NB4 (cell line): ENCODE results near the gene FMNL2.

ENCODE experiments used
- CTCF ChIP-seq: IDR thresholded peaks from one replicate; pipeline ENCODE4 v1.5.1; 2012; ENCODE audit warnings: low read depth, low read length
- MAX ChIP-seq: IDR thresholded peaks from 2 replicates; pipeline ENCODE4 v1.6.1; 2011; ENCODE audit warnings: low read depth, low read length
- MYC ChIP-seq: IDR thresholded peaks from 2 replicates; pipeline ENCODE4 v1.6.1; 2011; ENCODE audit warnings: low read depth, low read length
- POLR2A ChIP-seq: IDR thresholded peaks from 2 replicates; pipeline ENCODE4 v1.6.1; 2011; ENCODE audit warnings: mild to moderate bottlenecking; ENCODE audit not compliant: insufficient read length; ENCODE audit errors: extremely low read depth

- TF ChIP-seq CTCF (no peak), POLR2A (no peak), MAX (no peak), MYC (no peak)
Measured at GRCh38 chr2:152445791-152446201, 110.8 kb downstream of the FMNL2 start.
